C4-2B (cell line): ENCODE measurements around the gene KANSL2.

Experiments
- CTCF ChIP-seq: fragments of 450-650 bp; conservative IDR thresholded peaks from 2 replicates; pipeline ENCODE4 v1.5.1; 2017; ENCODE audit warnings: mild to moderate bottlenecking
- ZFX ChIP-seq: fragments of 450-650 bp; IDR thresholded peaks from 2 replicates; pipeline ENCODE4 v1.6.1; 2017

- no peak for TF ChIP-seq CTCF
- TF ChIP-seq ZFX: no peak
These were observed 8.4 kb upstream of the KANSL2 start for GRCh38 chr12:48690436-48690835.
